GM21367 (cell line): ENCODE results near the gene LRRC32.
"Not testable (repeated sequence)": the region's sequence is repeated elsewhere in the genome, so short reads cannot be mapped to it uniquely, and the experiment has no call there.

Experiments used
- ATAC-seq: cut with Tn5 transposase; IDR thresholded peaks from one replicate; pipeline ENCODE4 v1.9.1; 2021; ENCODE audit not compliant: unreplicated experiment

Gene LRRC32

GRCh38 chr11:76630600-76631281 lies 39.8 kb downstream of the LRRC32 start:
- no peak for ATAC-seq

- ATAC-seq, result no peak
These were observed 40.5 kb downstream of the LRRC32 start for GRCh38 chr11:76629853-76630599.

GRCh38 chr11:76629116-76629852 lies 41.3 kb downstream of the LRRC32 start:
- ATAC-seq, result no peak

GRCh38 chr11:76628408-76628947 lies 42.1 kb downstream of the LRRC32 start:
- no peak for ATAC-seq

- no peak for ATAC-seq
These were observed 42.9 kb downstream of the LRRC32 start for GRCh38 chr11:76627606-76628005.

GRCh38 chr11:76626921-76627401 lies 43.6 kb downstream of the LRRC32 start:
- ATAC-seq, result peak; percentile 60

- no peak for ATAC-seq
These were observed 44.3 kb downstream of the LRRC32 start for GRCh38 chr11:76626266-76626665.

GRCh38 chr11:76625472-76626186 lies 44.9 kb downstream of the LRRC32 start:
- no peak for ATAC-seq

GRCh38 chr11:76624500-76625379 lies 45.8 kb downstream of the LRRC32 start:
- no peak for ATAC-seq

- ATAC-seq, result no peak
These were observed 46.6 kb downstream of the LRRC32 start for GRCh38 chr11:76623884-76624419.

- no peak for ATAC-seq
These were observed 47.2 kb downstream of the LRRC32 start for GRCh38 chr11:76623171-76623883.

- no peak for ATAC-seq
These were observed 48.0 kb downstream of the LRRC32 start for GRCh38 chr11:76622493-76623094.

GRCh38 chr11:76621868-76622267 lies 48.7 kb downstream of the LRRC32 start:
- no peak for ATAC-seq

- no peak for ATAC-seq
These were observed 49.1 kb downstream of the LRRC32 start for GRCh38 chr11:76621466-76621865.

- ATAC-seq, result no peak
These were observed 50.1 kb downstream of the LRRC32 start for GRCh38 chr11:76620489-76620888.

GRCh38 chr11:76619801-76620200 lies 50.7 kb downstream of the LRRC32 start:
- ATAC-seq, result not testable (repeated sequence)

- ATAC-seq, result no peak
These were observed 52.8 kb downstream of the LRRC32 start for GRCh38 chr11:76617553-76618265.
